Right lobe of liver (tissue), 6 donors: ENCODE results near the gene ARMC5. TPM values are rescaled to one million over a fixed set of nuclear protein-coding genes. Genes with fewer than 3 reads are reported as not detected.
A peak's percentile ranks its signal among the peaks of the same experiment; 100 is the strongest.

Experiments
- ATAC-seq, 4 donors: fragments of 200-7000 bp; cut with Tn5 transposase; one replicate each; pipeline ENCODE4 v1.9.1; 2020; ENCODE audit warnings: mild to moderate bottlenecking in 4 of 4, moderate library complexity in 4 of 4
- DNase-seq, 3 donors: peaks; one replicate each; pipeline ENCODE4 v3.0.0-alpha.2; 2020
- H3K27ac ChIP-seq, 3 donors: fragments of 200-600 bp; one replicate each; pipeline ENCODE4 v1.8.0; 2022
- H3K27me3 ChIP-seq, 2 donors: fragments of 200-600 bp; one replicate each; pipeline ENCODE4 v1.8.0; 2022
- H3K36me3 ChIP-seq, 4 donors: fragments of 200-600 bp; sonication (generic) in 1 of 4; one replicate each; pipeline versions ENCODE4 v1.5.1 to v1.8.0; 2017 to 2022; ENCODE audit warnings: control low read depth in 1 of 4
- H3K4me1 ChIP-seq, 4 donors: fragments of 200-600 bp; sonication (generic) in 1 of 4; one replicate each; pipeline versions ENCODE4 v1.5.1 to v1.8.0; 2017 to 2022; ENCODE audit warnings: control low read depth in 1 of 4
- H3K4me3 ChIP-seq, 3 donors: fragments of 200-600 bp; one replicate each; pipeline ENCODE4 v1.8.0; 2022
- H3K9me3 ChIP-seq, 4 donors: fragments of 200-600 bp; sonication (generic) in 1 of 4; one replicate each; pipeline versions ENCODE4 v1.5.1 to v1.8.0; 2017 to 2022; ENCODE audit warnings: control low read depth in 1 of 4
- POLR2A ChIP-seq: fragments of 450-650 bp; IDR thresholded peaks from one replicate; pipeline ENCODE4 v1.6.1; 2017; ENCODE audit warnings: antibody characterized with exemption, mild to moderate bottlenecking
- WGBS: methylation state at CpG from one replicate; pipeline ENCODE4 v1.1.6; 2018; ENCODE audit warnings: low coverage, low lambda C conversion rate; ENCODE audit not compliant: insufficient coverage; ENCODE audit errors: missing lambda C conversion rate; 5-methylcytosine and 5-hydroxymethylcytosine counted together
- intact Hi-C, 2 donors: fragments of 100-400 bp; cut with DNase I; formaldehyde crosslinking; loops; one replicate each; pipeline versions ENCODE4 v1.11.2 to v1.14.1; 2022
- long read RNA-seq: library from polyadenylated mRNA; unstranded; transcript quantifications from one replicate; pipeline ENCODE4 v2.0.0, GENCODE V29; 2019
- total RNA-seq, 6 experiments: library from RNA; depleted of rRNA in 2 of 6; stranded (reverse); fragments of >200 nt in 2 of 6; fragmentation: NEBNext Ultra II Directional in 3 of 6; extraction: Animal tissue kit (Norgen Biotek cat#: 25700) in 3 of 6; gene quantifications; one replicate each; pipeline versions ENCODE4 v1.1.0 to v1.2.4, GENCODE V29; 2016 to 2023
- TF ChIP-seq, protein P1 (sequence below), 4 donors: fragments of 200-600 bp in 3 of 4; fragments of 450-650 bp in 1 of 4; IDR thresholded peaks; one replicate each; pipeline versions ENCODE4 v1.5.1 to v1.8.0; 2016 to 2022; ENCODE audit warnings: antibody characterized with exemption in 4 of 4, mild to moderate bottlenecking in 2 of 4
- donor health status: DM: no; HTN: yes; CAD: no.
- donor health status: DM: no; HTN: no; CAD: no.
- donor health status: DM: no; HTN: no; CAD: no.
- donor health status: DM: no; HTN: yes; CAD: no.
- donor health status: DM: no; HTN: yes; CAD: no.

ARMC5 gene, protein sequence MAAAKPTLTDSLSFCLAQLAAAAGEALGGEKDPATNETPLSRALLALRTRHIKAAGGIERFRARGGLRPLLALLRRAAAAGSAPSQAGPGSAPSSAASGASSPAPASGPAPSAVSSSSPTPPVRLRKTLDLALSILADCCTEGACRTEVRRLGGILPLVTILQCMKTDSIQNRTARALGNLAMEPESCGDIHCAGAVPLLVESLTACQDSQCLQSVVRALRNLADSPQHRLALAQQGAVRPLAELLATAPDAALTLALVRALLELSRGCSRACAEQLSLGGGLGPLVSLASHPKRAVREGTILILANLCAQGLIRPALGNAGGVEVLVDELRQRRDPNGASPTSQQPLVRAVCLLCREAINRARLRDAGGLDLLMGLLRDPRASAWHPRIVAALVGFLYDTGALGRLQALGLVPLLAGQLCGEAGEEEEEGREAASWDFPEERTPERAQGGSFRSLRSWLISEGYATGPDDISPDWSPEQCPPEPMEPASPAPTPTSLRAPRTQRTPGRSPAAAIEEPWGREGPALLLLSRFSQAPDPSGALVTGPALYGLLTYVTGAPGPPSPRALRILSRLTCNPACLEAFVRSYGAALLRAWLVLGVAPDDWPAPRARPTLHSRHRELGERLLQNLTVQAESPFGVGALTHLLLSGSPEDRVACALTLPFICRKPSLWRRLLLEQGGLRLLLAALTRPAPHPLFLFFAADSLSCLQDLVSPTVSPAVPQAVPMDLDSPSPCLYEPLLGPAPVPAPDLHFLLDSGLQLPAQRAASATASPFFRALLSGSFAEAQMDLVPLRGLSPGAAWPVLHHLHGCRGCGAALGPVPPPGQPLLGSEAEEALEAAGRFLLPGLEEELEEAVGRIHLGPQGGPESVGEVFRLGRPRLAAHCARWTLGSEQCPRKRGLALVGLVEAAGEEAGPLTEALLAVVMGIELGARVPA
- total RNA-seq, result 10 to 100 TPM in 3 of 6 experiments, 1 to 10 TPM in 3; 3.9 to 20.9 (median 11.0) TPM
- long read RNA-seq, partial matches to known transcripts, result 2 of 4 reads
- long read RNA-seq, other reads (novel, unspliced or antisense), result 2 of 4 reads

DNA sequence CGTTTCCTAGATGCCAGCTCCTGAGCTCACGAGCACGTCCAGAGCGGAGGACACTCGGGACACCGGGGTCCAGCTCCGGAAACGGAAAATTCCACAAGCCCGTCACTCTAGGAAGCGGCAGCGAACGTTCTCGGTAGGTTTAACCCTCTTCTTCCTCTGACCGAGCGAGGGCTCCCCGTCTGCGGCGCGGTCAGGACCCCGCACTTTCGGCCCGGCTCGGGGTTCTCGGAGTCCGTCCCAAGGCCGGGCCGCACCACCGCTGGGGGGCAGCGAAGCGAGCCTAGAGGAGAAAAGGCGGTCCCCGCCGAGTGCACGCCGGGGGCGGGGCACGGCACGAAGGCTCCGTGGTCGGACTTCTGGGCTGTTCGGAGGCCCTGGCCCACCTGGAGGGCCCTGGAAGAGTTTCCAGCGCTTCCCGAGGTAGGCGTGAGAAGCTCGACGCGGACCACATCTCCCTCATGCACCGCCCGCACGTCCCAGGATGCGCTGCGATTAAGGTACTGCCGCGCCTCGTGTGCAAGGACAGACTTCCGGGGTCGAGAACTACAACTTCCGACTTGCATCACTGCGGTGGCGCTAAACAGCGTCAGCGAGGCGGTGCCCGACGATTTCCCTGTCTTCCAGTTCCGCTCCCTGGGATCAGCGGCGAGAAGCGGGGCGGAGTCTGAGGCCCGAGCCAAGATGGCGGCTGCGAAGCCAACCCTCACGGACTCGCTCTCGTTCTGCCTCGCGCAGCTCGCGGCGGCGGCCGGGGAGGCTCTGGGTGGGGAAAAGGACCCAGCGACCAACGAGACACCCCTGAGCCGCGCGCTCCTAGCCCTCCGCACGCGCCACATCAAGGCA lies at the start of gene ARMC5:
Gene ARMC5 (plus strand): TSS at position 658 of the 843 bp plus-strand sequence. CDS start 24 bp downstream, at position 682.
- Histone ChIP-seq H3K27ac (peak within 1 kb of the TSS; percentile 99 to 100 (median 99)), H3K4me3 (peak within 1 kb of the TSS; percentile 75 to 81 (median 79)), H3K27me3 (no peaks in the 10 kb centered on the region), H3K4me1 (peaks cover 0 to 58% (median 22%) of the 10 kb centered on the region in 4 donors), H3K9me3 (no peaks in the 10 kb centered on the region), H3K36me3 (no peaks in the 10 kb centered on the region)
- DNase-seq (peak; percentile 98 to 99 (median 98)), ATAC-seq (peak; percentile 73 to 81 (median 76))
- intact Hi-C loops, result loop anchor here in 1 of 2 donors (10.0 kb wide), 1 partner anchor 274 kb away; the partner anchor contains the start of gene FUS
- no CpG with 5 or more reads among the region's 91 CpGs for WGBS
- TF ChIP-seq, protein P1, sequence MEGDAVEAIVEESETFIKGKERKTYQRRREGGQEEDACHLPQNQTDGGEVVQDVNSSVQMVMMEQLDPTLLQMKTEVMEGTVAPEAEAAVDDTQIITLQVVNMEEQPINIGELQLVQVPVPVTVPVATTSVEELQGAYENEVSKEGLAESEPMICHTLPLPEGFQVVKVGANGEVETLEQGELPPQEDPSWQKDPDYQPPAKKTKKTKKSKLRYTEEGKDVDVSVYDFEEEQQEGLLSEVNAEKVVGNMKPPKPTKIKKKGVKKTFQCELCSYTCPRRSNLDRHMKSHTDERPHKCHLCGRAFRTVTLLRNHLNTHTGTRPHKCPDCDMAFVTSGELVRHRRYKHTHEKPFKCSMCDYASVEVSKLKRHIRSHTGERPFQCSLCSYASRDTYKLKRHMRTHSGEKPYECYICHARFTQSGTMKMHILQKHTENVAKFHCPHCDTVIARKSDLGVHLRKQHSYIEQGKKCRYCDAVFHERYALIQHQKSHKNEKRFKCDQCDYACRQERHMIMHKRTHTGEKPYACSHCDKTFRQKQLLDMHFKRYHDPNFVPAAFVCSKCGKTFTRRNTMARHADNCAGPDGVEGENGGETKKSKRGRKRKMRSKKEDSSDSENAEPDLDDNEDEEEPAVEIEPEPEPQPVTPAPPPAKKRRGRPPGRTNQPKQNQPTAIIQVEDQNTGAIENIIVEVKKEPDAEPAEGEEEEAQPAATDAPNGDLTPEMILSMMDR (IDR thresholded peaks at IDR 0.05), result peak; percentile 49 to 63 (median 62)
- peak; percentile 83 for TF ChIP-seq POLR2A

DNA sequence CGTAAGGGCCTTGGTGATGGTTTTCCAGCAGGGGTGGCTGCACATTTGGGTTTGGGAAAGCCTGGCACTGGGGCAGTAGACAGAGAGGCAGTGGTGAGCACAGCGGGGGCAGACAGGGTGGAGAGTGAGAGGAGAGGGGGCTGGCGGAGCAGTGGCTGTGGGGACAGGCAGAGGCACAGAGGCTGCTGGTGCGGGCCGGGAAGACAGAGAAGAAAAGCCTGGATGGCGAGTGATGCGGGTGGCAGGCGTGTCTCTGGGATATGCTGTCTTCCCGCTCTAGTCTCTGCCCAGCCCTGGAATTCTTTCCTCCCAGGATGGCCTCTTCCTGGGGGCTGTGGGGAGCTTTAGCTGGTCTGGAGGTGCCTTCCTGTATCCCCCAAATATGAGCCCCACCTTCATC lies 49.2 kb upstream of the ARMC5 start:
- WGBS, result 83% methylated on average over 1 of the region's 9 CpGs
- no peaks in the 10 kb centered on the region for H3K4me1 ChIP-seq
- intact Hi-C loops, result no loop called here
- no peaks in the 10 kb centered on the region for H3K27me3 ChIP-seq
- ATAC-seq, result no peak
- TF ChIP-seq, protein P1 (IDR thresholded peaks at IDR 0.05), result no peak
- no peak for TF ChIP-seq POLR2A
- no peaks in the 10 kb centered on the region for H3K9me3 ChIP-seq
- H3K4me3 ChIP-seq, result no peak overlapping the region
- no peak overlapping the region for H3K27ac ChIP-seq
- no peak for DNase-seq
- H3K36me3 ChIP-seq, result no peaks in the 10 kb centered on the region

DNA sequence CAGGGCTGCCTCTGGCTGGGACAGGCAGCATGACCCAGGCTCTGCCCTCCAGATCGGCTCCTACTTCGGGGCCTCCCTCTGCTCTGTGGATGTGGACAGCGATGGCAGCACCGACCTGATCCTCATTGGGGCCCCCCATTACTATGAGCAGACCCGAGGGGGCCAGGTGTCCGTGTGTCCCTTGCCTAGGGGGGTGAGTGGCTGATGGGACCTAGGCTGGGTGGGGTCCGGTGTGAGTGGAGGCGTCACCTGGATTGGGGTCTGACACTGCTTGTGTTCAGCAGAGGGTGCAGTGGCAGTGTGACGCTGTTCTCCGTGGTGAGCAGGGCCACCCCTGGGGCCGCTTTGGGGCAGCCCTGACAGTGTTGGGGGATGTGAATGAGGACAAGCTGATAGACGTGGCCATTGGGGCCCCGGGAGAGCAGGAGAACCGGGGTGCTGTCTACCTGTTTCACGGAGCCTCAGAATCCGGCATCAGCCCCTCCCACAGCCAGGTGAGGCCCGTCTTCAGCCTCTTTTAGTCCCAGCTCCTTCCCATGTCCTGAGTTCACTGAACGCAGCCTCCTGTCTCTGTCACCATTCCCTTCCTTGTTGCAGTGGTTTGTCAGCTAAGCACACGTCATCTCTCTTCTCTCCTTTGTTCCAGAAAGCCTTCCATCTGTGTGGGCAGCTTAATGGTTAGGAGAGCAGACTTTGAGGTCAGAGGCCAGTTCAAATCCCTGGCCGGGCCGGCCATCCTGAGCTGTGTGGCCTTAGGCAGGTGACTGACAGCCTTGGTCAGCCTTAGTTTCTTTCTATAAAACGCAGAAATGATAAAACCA lies 48.1 kb upstream of the ARMC5 start:
- Histone ChIP-seq H3K9me3 (no peaks in the 10 kb centered on the region), H3K36me3 (no peaks in the 10 kb centered on the region), H3K27ac (no peak overlapping the region), H3K27me3 (no peaks in the 10 kb centered on the region), H3K4me1 (no peaks in the 10 kb centered on the region), H3K4me3 (no peak overlapping the region)
- WGBS, result 76% methylated on average over 7 of the region's 22 CpGs
- ATAC-seq (no peak), DNase-seq (no peak)
- intact Hi-C loops, result no loop called here
- TF ChIP-seq, protein P1 (IDR thresholded peaks at IDR 0.05), result no peak
- no peak for TF ChIP-seq POLR2A
